GM12878 (cell line): Measurements from ENCODE around the gene TTF2. TPM values are rescaled to one million over a fixed set of nuclear protein-coding genes. Genes with fewer than 3 reads are reported as not detected.

Source experiments
- ASH2L ChIP-seq: fragments of 300-600, 200-600 bp; sonication (generic); IDR thresholded peaks from 2 replicates; pipeline ENCODE4 v1.6.1; 2017; ENCODE audit warnings: low read depth, mild to moderate bottlenecking, borderline replicate concordance
- BACH1 ChIP-seq: fragments of 450-650 bp; IDR thresholded peaks from 2 replicates; pipeline ENCODE4 v1.6.1; 2017; ENCODE audit warnings: mild to moderate bottlenecking, borderline replicate concordance
- BCLAF1 ChIP-seq: fragments of 450-650 bp; IDR thresholded peaks from 2 replicates; pipeline ENCODE4 v1.6.1; 2017; ENCODE audit warnings: antibody characterized with exemption, mild to moderate bottlenecking, moderate library complexity
- CEBPB ChIP-seq, 2 experiments: fragments of 150-350 bp in 1 of 2; IDR thresholded peaks; 2 replicates each; pipeline ENCODE4 v1.6.1; 2012 to 2014; ENCODE audit warnings: low read depth in 2 of 2, low read length in 2 of 2, borderline replicate concordance in 1 of 2, inconsistent platforms in 1 of 2
- E2F8 ChIP-seq: fragments of 450-650 bp; IDR thresholded peaks from 2 replicates; pipeline ENCODE4 v1.6.1; 2018; ENCODE audit warnings: mild to moderate bottlenecking, low read depth, moderate library complexity; ENCODE audit not compliant: partially characterized antibody
- FOXK2 ChIP-seq: fragments of 450-650 bp; IDR thresholded peaks from 2 replicates; pipeline ENCODE4 v1.6.1; 2017; ENCODE audit warnings: mild to moderate bottlenecking, moderate library complexity
- GATAD2B ChIP-seq: fragments of 450-650 bp; conservative IDR thresholded peaks from 2 replicates; pipeline ENCODE4 v1.6.1; 2017; ENCODE audit warnings: low read depth, mild to moderate bottlenecking, moderate library complexity
- HDAC2 ChIP-seq: fragments of 200-600 bp; sonication (generic); IDR thresholded peaks from 2 replicates; pipeline ENCODE4 v1.6.1; 2017
- KDM1A ChIP-seq: fragments of 200-600 bp; sonication (generic); IDR thresholded peaks from 2 replicates; pipeline ENCODE4 v1.6.1; 2016; ENCODE audit warnings: borderline replicate concordance
- NR2F1 ChIP-seq: fragments of 450-650 bp; conservative IDR thresholded peaks from 2 replicates; pipeline ENCODE4 v1.6.1; 2017; ENCODE audit warnings: mild to moderate bottlenecking
- PAX5 ChIP-seq: IDR thresholded peaks from 2 replicates; pipeline ENCODE4 v1.6.1; 2011; ENCODE audit warnings: low read depth, low read length, borderline replicate concordance
- POLR2AphosphoS5 ChIP-seq: IDR thresholded peaks from 2 replicates; pipeline ENCODE4 v1.6.1; 2011; ENCODE audit warnings: mild to moderate bottlenecking, low read length, inconsistent platforms
- RB1 ChIP-seq: fragments of 450-650 bp; formaldehyde crosslinking; IDR thresholded peaks from 2 replicates; pipeline ENCODE4 v1.6.1; 2017; ENCODE audit warnings: mild to moderate bottlenecking, borderline replicate concordance
- SMARCA5 ChIP-seq: fragments of 450-650 bp; IDR thresholded peaks from 2 replicates; pipeline ENCODE4 v1.6.1; 2017; ENCODE audit warnings: mild to moderate bottlenecking
- STAT1 ChIP-seq: fragments of 450-650 bp; conservative IDR thresholded peaks from 2 replicates; pipeline ENCODE4 v1.6.1; 2014; ENCODE audit warnings: antibody characterized with exemption, mild to moderate bottlenecking
- USF1 ChIP-seq: IDR thresholded peaks from 2 replicates; pipeline ENCODE4 v1.6.1; 2011; ENCODE audit warnings: borderline replicate concordance, low read depth, mild to moderate bottlenecking, moderate library complexity, mixed read lengths, low read length; ENCODE audit not compliant: insufficient read depth; ENCODE audit errors: extremely low read length
- ZBTB40 ChIP-seq: fragments of 450-650 bp; IDR thresholded peaks from 2 replicates; pipeline ENCODE4 v1.6.1; 2016; ENCODE audit warnings: mild to moderate bottlenecking, moderate library complexity, borderline replicate concordance
- ZNF217 ChIP-seq: fragments of 450-650 bp; IDR thresholded peaks from 2 replicates; pipeline ENCODE4 v1.6.1; 2017; ENCODE audit warnings: antibody characterized with exemption, mild to moderate bottlenecking
- ZNF384 ChIP-seq: IDR thresholded peaks from 2 replicates; pipeline ENCODE4 v1.6.1; 2012; ENCODE audit warnings: low read depth, mild to moderate bottlenecking, low read length, improper control_type of control experiment, borderline replicate concordance
- polyA plus RNA-seq, 11 experiments: library from polyadenylated mRNA; depleted of rRNA in 4 of 11; unstranded in 6 of 11; stranded (reverse) in 5 of 11; fragments of >200 nt; fragmentation: Nextera tagmentation in 4 of 11; fragmentation: Illumina TruSeq in 1 of 11; extraction: Ambion mirVana in 4 of 11; extraction: Trizol in 1 of 11; gene quantifications; 1 replicate in 1 of 11; 2 replicates in 10 of 11; pipeline versions ENCODE4 v1.2.1 to v1.2.3, GENCODE V29; 2011 to 2016; ENCODE audit warnings: inconsistent platforms in 2 of 11, missing spikeins in 2 of 11, low read depth in 1 of 11
- total RNA-seq, 4 experiments: library from RNA; depleted of rRNA in 3 of 4; stranded (reverse); fragments of >200 nt in 3 of 4; fragmentation: Illumina TruSeq in 1 of 4; extraction: Trizol in 1 of 4; gene quantifications; 2 replicates each; pipeline versions ENCODE4 v1.2.1 to v1.2.3, GENCODE V29; 2013 to 2021

The TTF2 gene
- total and polyA plus RNA-seq, 10 of the 15 experiments (the other 5 are each of a cell fraction or from before 2014, with no cell fraction given), result 17.7 to 134 (median 78.2) TPM

GRCh38 chr1:117060441-117061317 is 553 bp downstream of the TTF2 start (continued):
- TF ChIP-seq BCLAF1, result no peak
- TF ChIP-seq FOXK2, result no peak
- peak; percentile 93 for TF ChIP-seq SMARCA5
- no peak for TF ChIP-seq KDM1A
- TF ChIP-seq CEBPB (IDR thresholded peaks at IDR 0.05; ENCODE audit: borderline replicate concordance in 1 of 2, low read depth in 2 of 2, low read length in 2 of 2), result no peak
- no peak for TF ChIP-seq E2F8
- TF ChIP-seq HDAC2, result no peak
- TF ChIP-seq ASH2L, result no peak
- TF ChIP-seq BACH1, result peak; percentile 62; the same call in 1 of the 2 replicates
- 0 out of 2 replicates have a peak, but pooled peaks have one; percentile 15 for TF ChIP-seq GATAD2B
- peak; percentile 44; the same call in 1 of the 2 replicates for TF ChIP-seq RB1
- TF ChIP-seq POLR2AphosphoS5, result peak; percentile 66
- no peak for TF ChIP-seq NR2F1
- no peak for TF ChIP-seq PAX5
- peak; percentile 75; the same call in 1 of the 2 replicates for TF ChIP-seq STAT1
- no peak for TF ChIP-seq USF1
- TF ChIP-seq ZNF217, result no peak
- no peak for TF ChIP-seq ZNF384
- TF ChIP-seq ZBTB40, result peak; percentile 50; the same call in 1 of the 2 replicates
